Measurements from ENCODE around the gene HPSE2.
"Not testable (repeated sequence)": the region's sequence is repeated elsewhere in the genome, so short reads cannot be mapped to it uniquely, and the experiment has no call there.

Gene HPSE2

DNA sequence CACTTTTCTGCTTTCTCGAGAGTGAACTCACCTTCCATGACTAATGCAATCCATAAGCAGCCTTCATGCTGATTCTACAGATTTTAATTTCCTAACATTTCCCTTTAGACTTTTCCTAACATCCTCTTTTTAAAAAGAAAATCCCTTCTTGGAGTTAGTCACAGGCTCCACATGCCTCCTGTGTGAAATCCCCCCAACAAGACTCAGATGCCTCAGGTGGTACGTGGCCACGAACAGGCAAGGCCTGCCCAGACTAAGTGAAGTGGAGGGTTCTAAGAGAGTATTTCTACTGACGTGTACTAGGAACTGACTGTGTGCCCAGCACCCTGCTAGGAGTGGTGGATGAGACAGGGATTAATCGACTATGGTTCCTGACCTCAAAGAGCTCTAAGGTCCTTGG lies 663.1 kb downstream of the HPSE2 start:
- Histone ChIP-seq H3K4me3 (ENCODE audit: low read length) (no peak overlapping the region), H3K4me1 (ENCODE audit: control insufficient read depth, insufficient read depth, low read length) (peaks cover 9% of the 10 kb centered on the region), H3K9ac (ENCODE audit: low read length) (no peak overlapping the region), H3K27ac (ENCODE audit: low read depth, low read length) (no peak overlapping the region), H3K36me3 (ENCODE audit: control insufficient read depth, insufficient read depth, low read length) (no peaks in the 10 kb centered on the region), H3K27me3 (ENCODE audit: control insufficient read depth, insufficient read depth, low read length) (no peaks in the 10 kb centered on the region)

- Histone ChIP-seq H3K4me3 (ENCODE audit: low read length) (no peak overlapping the region), H3K27me3 (ENCODE audit: control insufficient read depth, insufficient read depth, low read length) (no peaks in the 10 kb centered on the region), H3K36me3 (ENCODE audit: control insufficient read depth, insufficient read depth, low read length) (no peaks in the 10 kb centered on the region), H3K4me1 (ENCODE audit: control insufficient read depth, insufficient read depth, low read length) (peaks cover 9% of the 10 kb centered on the region), H3K27ac (ENCODE audit: low read depth, low read length) (peak overlapping the region; percentile 38), H3K9ac (ENCODE audit: low read length) (no peak overlapping the region)
Measured at GRCh38 chr10:98570834-98571233, 664.8 kb downstream of the HPSE2 start.

DNA sequence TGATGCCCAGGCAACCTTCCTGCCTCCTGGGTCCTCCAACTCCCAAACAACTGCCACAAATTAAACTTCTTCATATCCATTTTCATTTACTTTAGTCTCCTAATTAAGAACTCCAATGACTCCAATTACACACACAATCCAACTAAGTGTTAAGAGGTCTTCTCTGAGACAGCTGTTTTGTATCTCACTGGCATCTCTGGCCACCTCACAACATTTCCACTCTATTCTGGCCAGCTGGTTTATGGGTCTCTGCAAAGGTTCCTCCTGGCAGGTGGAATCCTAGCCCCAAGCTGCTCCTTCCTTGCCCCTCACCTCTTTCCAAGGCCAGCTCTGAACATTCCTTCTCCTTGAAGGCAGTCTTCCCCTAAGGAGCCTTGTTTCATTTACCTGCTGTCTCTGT lies 665.8 kb downstream of the HPSE2 start:
- H3K4me3 ChIP-seq (ENCODE audit: low read length) = no peak overlapping the region
- peak overlapping the region; percentile 65 for H3K27ac ChIP-seq (ENCODE audit: low read depth, low read length)
- no peaks in the 10 kb centered on the region for H3K27me3 ChIP-seq (ENCODE audit: control insufficient read depth, insufficient read depth, low read length)
- H3K36me3 ChIP-seq (ENCODE audit: control insufficient read depth, insufficient read depth, low read length) = no peaks in the 10 kb centered on the region
- H3K9ac ChIP-seq (ENCODE audit: low read length) = no peak overlapping the region
- H3K4me1 ChIP-seq (ENCODE audit: control insufficient read depth, insufficient read depth, low read length) = peaks cover 9% of the 10 kb centered on the region

DNA sequence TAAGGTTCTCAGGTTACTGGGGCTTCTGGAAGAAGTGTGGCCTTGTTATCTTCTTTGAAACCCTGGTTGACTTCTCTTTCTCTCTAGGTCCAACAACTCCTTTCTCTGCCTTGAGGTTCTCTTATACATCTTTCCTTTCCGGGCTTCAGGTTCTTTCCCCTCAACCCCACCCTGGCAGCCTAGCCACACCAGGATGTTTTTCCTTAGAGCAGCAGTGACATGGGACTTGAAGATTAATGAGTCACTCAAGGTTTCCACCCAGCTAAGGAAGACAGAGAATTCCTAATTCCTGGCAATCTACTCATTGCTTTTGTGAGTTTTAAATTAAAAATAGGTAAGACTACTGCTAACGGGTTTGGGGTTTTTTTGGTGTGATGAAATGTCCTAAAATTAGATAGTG lies 667.1 kb downstream of the HPSE2 start:
- no peak overlapping the region for H3K27ac ChIP-seq (ENCODE audit: low read depth, low read length)
- H3K9ac ChIP-seq (ENCODE audit: low read length) = no peak overlapping the region
- H3K36me3 ChIP-seq (ENCODE audit: control insufficient read depth, insufficient read depth, low read length) = no peaks in the 10 kb centered on the region
- no peaks in the 10 kb centered on the region for H3K27me3 ChIP-seq (ENCODE audit: control insufficient read depth, insufficient read depth, low read length)
- peaks cover 9% of the 10 kb centered on the region for H3K4me1 ChIP-seq (ENCODE audit: control insufficient read depth, insufficient read depth, low read length)
- no peak overlapping the region for H3K4me3 ChIP-seq (ENCODE audit: low read length)

DNA sequence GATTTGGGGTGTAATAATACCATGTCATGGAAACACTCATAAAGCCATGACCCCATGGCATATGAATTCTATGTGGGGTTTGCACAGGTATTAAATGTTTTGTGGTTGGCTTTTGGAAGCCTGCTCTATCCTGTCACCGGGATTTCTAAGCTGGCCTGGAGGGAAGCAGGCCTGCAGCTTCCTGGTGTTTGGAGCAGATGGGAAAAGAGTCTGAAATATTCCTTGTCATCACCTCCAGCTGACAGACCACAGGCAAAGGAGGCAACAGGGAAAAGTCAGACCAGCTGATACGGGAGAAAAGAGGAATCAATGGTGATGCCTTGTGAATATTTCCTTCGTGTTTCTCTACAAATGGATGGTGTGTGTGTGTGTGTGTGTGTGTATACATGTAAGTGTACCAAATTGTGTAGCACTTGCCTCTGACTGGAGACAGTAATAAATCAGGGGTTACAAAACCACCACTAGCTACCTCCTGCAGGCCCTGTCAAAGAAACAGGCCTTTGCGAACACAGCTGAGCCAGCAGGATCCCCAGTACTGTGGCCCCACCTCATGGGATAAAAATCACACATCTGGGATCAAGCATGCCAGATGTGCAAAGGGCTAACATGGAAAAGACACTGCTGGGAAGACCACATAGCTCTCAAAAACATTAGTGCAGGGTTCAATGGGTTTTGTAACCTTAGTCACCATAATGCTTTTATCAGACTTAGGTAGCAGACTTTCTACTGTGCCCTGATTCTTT lies 668.1 kb downstream of the HPSE2 start:
- H3K4me1 ChIP-seq (ENCODE audit: control insufficient read depth, insufficient read depth, low read length) = peaks cover 9% of the 10 kb centered on the region
- H3K4me3 ChIP-seq (ENCODE audit: low read length) = no peak overlapping the region
- no peak overlapping the region for H3K27ac ChIP-seq (ENCODE audit: low read depth, low read length)
- H3K36me3 ChIP-seq (ENCODE audit: control insufficient read depth, insufficient read depth, low read length) = no peaks in the 10 kb centered on the region
- H3K9ac ChIP-seq (ENCODE audit: low read length) = no peak overlapping the region
- no peaks in the 10 kb centered on the region for H3K27me3 ChIP-seq (ENCODE audit: control insufficient read depth, insufficient read depth, low read length)

DNA sequence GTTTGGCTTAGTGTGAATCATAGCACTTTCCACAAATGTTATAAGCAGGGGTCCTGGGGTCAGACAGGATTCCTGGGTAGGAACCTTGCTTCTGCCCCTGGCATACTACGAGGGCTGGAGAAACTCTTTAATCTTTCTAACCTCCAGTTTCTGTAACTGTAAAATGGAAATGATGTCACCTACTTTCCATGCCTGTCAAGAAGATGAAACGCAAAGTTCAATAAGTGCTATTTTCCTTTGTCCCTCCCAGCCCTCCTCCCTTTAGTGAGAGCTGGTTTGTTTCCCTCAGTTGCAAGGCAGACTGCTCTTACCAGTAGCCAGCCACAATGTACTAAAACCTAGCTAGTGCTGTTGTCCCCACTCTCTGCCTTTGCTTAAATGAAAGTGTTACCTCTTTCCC lies 671.8 kb downstream of the HPSE2 start:
- no peaks in the 10 kb centered on the region for H3K4me1 ChIP-seq (ENCODE audit: control insufficient read depth, insufficient read depth, low read length)
- no peaks in the 10 kb centered on the region for H3K36me3 ChIP-seq (ENCODE audit: control insufficient read depth, insufficient read depth, low read length)
- H3K27ac ChIP-seq (ENCODE audit: low read depth, low read length) = no peak overlapping the region
- no peaks in the 10 kb centered on the region for H3K27me3 ChIP-seq (ENCODE audit: control insufficient read depth, insufficient read depth, low read length)
- H3K4me3 ChIP-seq (ENCODE audit: low read length) = no peak overlapping the region
- no peak overlapping the region for H3K9ac ChIP-seq (ENCODE audit: low read length)

DNA sequence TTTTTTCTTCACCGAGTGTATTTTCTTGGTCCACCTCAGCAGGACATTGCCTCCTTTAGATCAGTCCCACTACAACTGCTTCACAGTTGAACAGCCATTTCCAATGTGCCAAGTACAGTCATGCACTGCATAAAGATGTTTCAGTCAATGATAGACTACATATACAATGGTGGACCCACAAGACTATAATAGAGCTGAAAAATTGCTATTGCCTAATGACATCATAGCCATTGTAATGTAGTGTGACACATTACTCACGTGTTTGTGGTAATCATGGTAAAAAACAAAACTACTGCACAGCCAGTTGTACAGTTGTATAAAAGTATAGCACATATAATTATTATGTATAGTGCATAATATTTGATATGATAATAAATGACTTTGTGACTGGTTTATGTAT lies 675.1 kb downstream of the HPSE2 start:
- Histone ChIP-seq H3K9ac (ENCODE audit: low read length) (no peak overlapping the region), H3K4me3 (ENCODE audit: low read length) (no peak overlapping the region)

GRCh38 chr10:98556061-98556460 lies 679.6 kb downstream of the HPSE2 start:
- H3K27me3 ChIP-seq (ENCODE audit: control insufficient read depth, insufficient read depth, low read length) = no peaks in the 10 kb centered on the region
- no peaks in the 10 kb centered on the region for H3K36me3 ChIP-seq (ENCODE audit: control insufficient read depth, insufficient read depth, low read length)
- H3K27ac ChIP-seq (ENCODE audit: low read depth, low read length) = no peak overlapping the region
- H3K4me3 ChIP-seq (ENCODE audit: low read length) = no peak overlapping the region
- H3K4me1 ChIP-seq (ENCODE audit: control insufficient read depth, insufficient read depth, low read length) = no peaks in the 10 kb centered on the region
- no peak overlapping the region for H3K9ac ChIP-seq (ENCODE audit: low read length)

More for the DNA sequence above, 675.1 kb downstream of the HPSE2 start:
- Histone ChIP-seq H3K27me3 (ENCODE audit: control insufficient read depth, insufficient read depth, low read length) (no peaks in the 10 kb centered on the region), H3K27ac (ENCODE audit: low read depth, low read length) (no peak overlapping the region), H3K36me3 (ENCODE audit: control insufficient read depth, insufficient read depth, low read length) (no peaks in the 10 kb centered on the region), H3K4me1 (ENCODE audit: control insufficient read depth, insufficient read depth, low read length) (no peaks in the 10 kb centered on the region)

GRCh38 chr10:98555021-98555619 lies 680.5 kb downstream of the HPSE2 start:
- Histone ChIP-seq H3K27me3 (ENCODE audit: control insufficient read depth, insufficient read depth, low read length) (no peaks in the 10 kb centered on the region), H3K4me3 (ENCODE audit: low read length) (no peak overlapping the region), H3K9ac (ENCODE audit: low read length) (no peak overlapping the region), H3K27ac (ENCODE audit: low read depth, low read length) (no peak overlapping the region), H3K36me3 (ENCODE audit: control insufficient read depth, insufficient read depth, low read length) (no peaks in the 10 kb centered on the region), H3K4me1 (ENCODE audit: control insufficient read depth, insufficient read depth, low read length) (no peaks in the 10 kb centered on the region)

GRCh38 chr10:98541561-98541960 lies 694.1 kb downstream of the HPSE2 start:
- H3K36me3 ChIP-seq (ENCODE audit: control insufficient read depth, insufficient read depth, low read length); H3K4me1 ChIP-seq (ENCODE audit: control insufficient read depth, insufficient read depth, low read length); H3K27ac ChIP-seq (ENCODE audit: low read depth, low read length); H3K27me3 ChIP-seq (ENCODE audit: control insufficient read depth, insufficient read depth, low read length); H3K4me3 ChIP-seq (ENCODE audit: low read length); H3K9ac ChIP-seq (ENCODE audit: low read length): not testable (repeated sequence)

DNA sequence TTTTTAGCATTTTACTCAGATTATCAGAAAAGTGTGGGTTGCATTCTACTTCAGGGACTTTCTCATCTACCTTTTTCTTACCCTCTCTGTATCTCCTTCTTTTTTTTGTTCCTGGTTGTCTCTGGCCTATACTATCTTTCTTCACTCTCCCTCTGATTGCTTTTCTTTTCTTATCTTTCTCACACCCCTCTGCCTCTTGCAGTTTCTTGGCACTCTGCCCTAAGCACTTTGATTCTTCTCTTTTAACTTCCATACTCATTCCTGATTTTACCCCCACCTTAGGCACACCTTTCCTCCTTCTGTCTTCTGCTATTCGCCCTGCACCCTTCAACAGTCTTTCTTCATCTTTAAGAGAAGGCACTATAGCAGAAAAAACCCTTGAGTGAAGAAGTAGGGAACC lies 696.1 kb downstream of the HPSE2 start:
- H3K9ac ChIP-seq (ENCODE audit: low read length) = no peak overlapping the region
- no peaks in the 10 kb centered on the region for H3K27me3 ChIP-seq (ENCODE audit: control insufficient read depth, insufficient read depth, low read length)
- H3K4me1 ChIP-seq (ENCODE audit: control insufficient read depth, insufficient read depth, low read length) = no peaks in the 10 kb centered on the region
- H3K4me3 ChIP-seq (ENCODE audit: low read length) = no peak overlapping the region
- H3K36me3 ChIP-seq (ENCODE audit: control insufficient read depth, insufficient read depth, low read length) = no peaks in the 10 kb centered on the region
- H3K27ac ChIP-seq (ENCODE audit: low read depth, low read length) = no peak overlapping the region

GRCh38 chr10:98538472-98538871 lies 697.2 kb downstream of the HPSE2 start:
- Histone ChIP-seq H3K27me3 (ENCODE audit: control insufficient read depth, insufficient read depth, low read length) (no peaks in the 10 kb centered on the region), H3K27ac (ENCODE audit: low read depth, low read length) (no peak overlapping the region), H3K9ac (ENCODE audit: low read length) (no peak overlapping the region), H3K4me3 (ENCODE audit: low read length) (no peak overlapping the region), H3K36me3 (ENCODE audit: control insufficient read depth, insufficient read depth, low read length) (no peaks in the 10 kb centered on the region), H3K4me1 (ENCODE audit: control insufficient read depth, insufficient read depth, low read length) (no peaks in the 10 kb centered on the region)

- no peak overlapping the region for H3K9ac ChIP-seq (ENCODE audit: low read length)
- H3K27me3 ChIP-seq (ENCODE audit: control insufficient read depth, insufficient read depth, low read length) = no peaks in the 10 kb centered on the region
- no peaks in the 10 kb centered on the region for H3K36me3 ChIP-seq (ENCODE audit: control insufficient read depth, insufficient read depth, low read length)
- H3K4me1 ChIP-seq (ENCODE audit: control insufficient read depth, insufficient read depth, low read length) = no peaks in the 10 kb centered on the region
- H3K27ac ChIP-seq (ENCODE audit: low read depth, low read length) = no peak overlapping the region
- H3K4me3 ChIP-seq (ENCODE audit: low read length) = no peak overlapping the region
Measured at GRCh38 chr10:98536551-98536950, 699.1 kb downstream of the HPSE2 start.
